HEK293 (cell line): ENCODE results near the gene PTPRA.

ENCODE experiments used
- CTCF ChIA-PET: fragments of 350-600 bp; formaldehyde crosslinking; extraction: SDS; loops from one replicate; lab custom pipeline; 2021; ENCODE audit warnings: antibody characterized with exemption; lab: Yijun Ruan, JAX
- POLR2A ChIA-PET: fragments of 300-600 bp; formaldehyde crosslinking; extraction: SDS; loops from one replicate; lab custom pipeline; 2020; ENCODE audit warnings: antibody characterized with exemption, inconsistent platforms; lab: Yijun Ruan, JAX
- H3K27ac ChIP-seq: fragments of 200-500 bp; sonication (Bioruptor generic); 2 replicates; pipeline ENCODE4 v1.5.1; 2014; ENCODE audit warnings: low read depth, low read length, control low read depth, inconsistent platforms; ENCODE audit errors: extremely low read depth
- H3K36me3 ChIP-seq, 2 experiments: fragments of 200-500 bp in 1 of 2; sonication (Bioruptor generic) in 1 of 2; 1 replicate in 1 of 2; 2 replicates in 1 of 2; pipeline ENCODE4 v1.5.1; 2014 to 2017; ENCODE audit warnings: inconsistent platforms in 2 of 2, low read length in 2 of 2; ENCODE audit not compliant: control insufficient read depth in 2 of 2, insufficient read depth in 1 of 2
- H3K4me1 ChIP-seq: fragments of 200-500 bp; sonication (Bioruptor generic); 2 replicates; pipeline ENCODE4 v1.5.1; 2014; ENCODE audit warnings: mild to moderate bottlenecking, low read length, inconsistent platforms; ENCODE audit not compliant: control insufficient read depth, insufficient read depth
- H3K4me3 ChIP-seq: 2 replicates; pipeline ENCODE4 v1.5.1; 2011; ENCODE audit warnings: low read depth, mild to moderate bottlenecking, control low read depth, low read length, moderate library complexity
- H3K9me3 ChIP-seq: fragments of 200-500 bp; sonication (Bioruptor generic); 2 replicates; pipeline ENCODE4 v1.5.1; 2014; ENCODE audit warnings: low read depth, low read length, inconsistent platforms; ENCODE audit not compliant: control insufficient read depth, insufficient read depth
- EGR2 ChIP-seq: fragments of 450-650 bp; formaldehyde crosslinking; IDR thresholded peaks from 2 replicates; pipeline ENCODE4 v1.5.1; 2016; ENCODE audit warnings: low read depth, missing biosample characterization, missing genetic modification characterization
- GLI4 ChIP-seq: fragments of 450-650 bp; formaldehyde crosslinking; IDR thresholded peaks from 2 replicates; pipeline ENCODE4 v1.5.1; 2016; ENCODE audit warnings: missing biosample characterization, missing genetic modification characterization
- GLIS2 ChIP-seq: fragments of 450-650 bp; formaldehyde crosslinking; IDR thresholded peaks from 2 replicates; pipeline ENCODE4 v1.5.1; 2016; ENCODE audit warnings: missing biosample characterization, missing genetic modification characterization
- HOXC10 ChIP-seq: sonication (generic); formaldehyde crosslinking; IDR thresholded peaks from 2 replicates; pipeline ENCODE4 v1.8.1; 2023; ENCODE audit warnings: mild to moderate bottlenecking, missing genetic modification reagents
- KLF7 ChIP-seq: fragments of 450-650 bp; formaldehyde crosslinking; IDR thresholded peaks from 2 replicates; pipeline ENCODE4 v1.5.1; 2016; ENCODE audit warnings: missing biosample characterization, missing genetic modification characterization, borderline replicate concordance
- PRDM1 ChIP-seq: fragments of 450-650 bp; formaldehyde crosslinking; IDR thresholded peaks from 2 replicates; pipeline ENCODE4; 2016; ENCODE audit warnings: missing biosample characterization, missing genetic modification characterization
- TCF7L2 ChIP-seq: IDR thresholded peaks from 2 replicates; pipeline ENCODE4 v1.6.1; 2011; ENCODE audit warnings: low read depth, mild to moderate bottlenecking, inconsistent platforms, low read length, moderate library complexity, borderline replicate concordance
- ZBTB17 ChIP-seq: fragments of 450-650 bp; formaldehyde crosslinking; IDR thresholded peaks from 2 replicates; pipeline ENCODE4 v1.5.1; 2016; ENCODE audit warnings: missing biosample characterization, missing genetic modification characterization
- ZBTB48 ChIP-seq: fragments of 450-650 bp; formaldehyde crosslinking; IDR thresholded peaks from 2 replicates; pipeline ENCODE4 v1.5.1; 2016; ENCODE audit warnings: missing biosample characterization, missing genetic modification characterization
- ZFHX2 ChIP-seq: fragments of 450-650 bp; formaldehyde crosslinking; conservative IDR thresholded peaks from 2 replicates; pipeline ENCODE4 v1.5.1; 2016; ENCODE audit warnings: missing biosample characterization, missing genetic modification characterization
- ZNF138 ChIP-seq: fragments of 450-650 bp; formaldehyde crosslinking; IDR thresholded peaks from 2 replicates; pipeline ENCODE4 v1.5.1; 2016; ENCODE audit warnings: missing biosample characterization, missing genetic modification characterization, borderline replicate concordance
- ZNF140 ChIP-seq: fragments of 450-650 bp; formaldehyde crosslinking; IDR thresholded peaks from 2 replicates; pipeline ENCODE4 v1.5.1; 2016; ENCODE audit warnings: missing biosample characterization, missing genetic modification characterization
- ZNF324 ChIP-seq: fragments of 450-650 bp; formaldehyde crosslinking; IDR thresholded peaks from 2 replicates; pipeline ENCODE4 v1.5.1; 2016; ENCODE audit warnings: missing biosample characterization, missing genetic modification characterization
- ZNF341 ChIP-seq: fragments of 450-650 bp; formaldehyde crosslinking; IDR thresholded peaks from 2 replicates; pipeline ENCODE4; 2016; ENCODE audit warnings: low read depth, missing biosample characterization, missing genetic modification characterization
- ZNF37A ChIP-seq: fragments of 450-650 bp; IDR thresholded peaks from 2 replicates; pipeline ENCODE4 v1.5.1; 2018; ENCODE audit warnings: missing biosample characterization, missing genetic modification characterization
- ZNF501 ChIP-seq: fragments of 450-650 bp; formaldehyde crosslinking; IDR thresholded peaks from 2 replicates; pipeline ENCODE4 v1.5.1; 2016; ENCODE audit warnings: missing biosample characterization, missing genetic modification characterization
- ZNF510 ChIP-seq: fragments of 450-650 bp; formaldehyde crosslinking; IDR thresholded peaks from 2 replicates; pipeline ENCODE4 v1.5.1; 2018; ENCODE audit warnings: mild to moderate bottlenecking, missing genetic modification characterization, missing biosample characterization; ENCODE audit not compliant: insufficient replicate concordance
- ZNF549 ChIP-seq: fragments of 450-650 bp; IDR thresholded peaks from 2 replicates; pipeline ENCODE4 v1.5.1; 2018; ENCODE audit warnings: missing biosample characterization, missing genetic modification characterization, mild to moderate bottlenecking, inconsistent platforms, moderate library complexity
- ZNF677 ChIP-seq: fragments of 450-650 bp; IDR thresholded peaks from 2 replicates; pipeline ENCODE4 v1.5.0; 2018; ENCODE audit warnings: missing biosample characterization, mild to moderate bottlenecking, missing genetic modification characterization, moderate library complexity
- ZNF701 ChIP-seq: fragments of 450-650 bp; formaldehyde crosslinking; IDR thresholded peaks from 2 replicates; pipeline ENCODE4 v1.5.1; 2016; ENCODE audit warnings: missing biosample characterization, missing genetic modification characterization
- ZSCAN30 ChIP-seq: fragments of 450-650 bp; IDR thresholded peaks from 2 replicates; pipeline ENCODE4 v1.5.1; 2018; ENCODE audit warnings: missing biosample characterization, mild to moderate bottlenecking, missing genetic modification characterization, moderate library complexity
- ZXDB ChIP-seq: fragments of 450-650 bp; formaldehyde crosslinking; IDR thresholded peaks from 2 replicates; pipeline ENCODE4 v1.5.1; 2016; ENCODE audit warnings: missing biosample characterization, missing genetic modification characterization
- TF ChIP-seq, protein P1 (sequence below): fragments of 450-650 bp; formaldehyde crosslinking; IDR thresholded peaks from 2 replicates; pipeline ENCODE4 v1.5.1; 2016; ENCODE audit warnings: missing biosample characterization, missing genetic modification characterization
- TF ChIP-seq, protein P2 (sequence below): fragments of 450-650 bp; formaldehyde crosslinking; IDR thresholded peaks from 2 replicates; pipeline ENCODE4 v1.5.1; 2016; ENCODE audit warnings: missing biosample characterization, missing genetic modification characterization
- TF ChIP-seq, protein P3 (sequence below): fragments of 450-650 bp; formaldehyde crosslinking; IDR thresholded peaks from 2 replicates; pipeline ENCODE4 v1.5.1; 2016; ENCODE audit warnings: missing biosample characterization, missing genetic modification characterization

Gene PTPRA

DNA sequence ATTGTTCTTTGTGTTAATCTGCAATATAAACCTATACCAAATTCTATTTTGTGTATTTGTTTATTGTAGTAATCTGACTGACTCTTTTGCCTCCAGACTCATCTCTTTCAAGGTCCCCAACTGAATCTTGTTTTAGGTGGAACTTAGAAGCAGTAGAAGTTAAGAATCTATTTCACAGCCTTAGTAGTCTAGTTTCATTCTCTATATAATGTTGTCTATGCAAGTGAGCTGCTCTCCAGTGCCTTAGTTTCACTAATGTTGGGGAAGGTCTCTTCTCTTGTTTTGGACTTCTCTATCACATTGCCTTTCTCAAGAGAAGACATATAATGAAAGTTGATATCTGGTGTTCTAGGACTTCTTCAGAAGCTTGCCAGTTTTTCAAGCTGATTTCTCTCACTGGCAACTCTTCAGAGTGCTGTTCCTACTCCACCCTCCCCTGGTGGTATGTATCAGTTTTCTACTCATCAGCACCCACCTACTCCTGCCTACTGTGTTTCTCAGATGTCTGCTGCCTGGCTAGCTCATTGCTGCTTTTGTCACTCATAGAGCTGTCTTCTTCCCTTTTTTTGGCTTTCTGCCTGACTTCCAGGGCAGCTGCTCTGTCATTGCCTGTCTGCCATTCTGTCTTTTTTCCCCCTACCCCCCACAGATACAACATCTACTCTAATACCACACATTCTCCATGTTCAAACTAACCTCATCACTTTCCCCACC is 82.1 kb downstream of the PTPRA start:
- TF ChIP-seq GLI4 (tag by site-specific recombination) (no peak), ZBTB48 (tag by site-specific recombination) (no peak), TCF7L2 (no peak), EGR2 (tag by site-specific recombination) (peak; percentile 80), ZNF677 (tag by site-specific recombination) (no peak), GLIS2 (tag by site-specific recombination) (no peak), ZNF501 (tag by site-specific recombination) (no peak), HOXC10 (CRISPR knock-in tag) (no peak), ZNF549 (tag by site-specific recombination) (no peak), ZXDB (no peak), ZNF510 (tag by site-specific recombination) (no peak), ZNF138 (no peak), ZNF140 (tag by site-specific recombination) (no peak), ZNF341 (tag by site-specific recombination) (peak; percentile 76), PRDM1 (no peak), ZNF324 (tag by site-specific recombination) (no peak), KLF7 (tag by site-specific recombination) (no peak), ZNF37A (no peak), ZSCAN30 (tag by site-specific recombination) (no peak), ZBTB17 (tag by site-specific recombination) (no peak), ZNF701 (tag by site-specific recombination) (no peak), ZFHX2 (tag by site-specific recombination) (peak; percentile 44; the same call in 1 of the 2 replicates)
- TF ChIP-seq, protein P1, sequence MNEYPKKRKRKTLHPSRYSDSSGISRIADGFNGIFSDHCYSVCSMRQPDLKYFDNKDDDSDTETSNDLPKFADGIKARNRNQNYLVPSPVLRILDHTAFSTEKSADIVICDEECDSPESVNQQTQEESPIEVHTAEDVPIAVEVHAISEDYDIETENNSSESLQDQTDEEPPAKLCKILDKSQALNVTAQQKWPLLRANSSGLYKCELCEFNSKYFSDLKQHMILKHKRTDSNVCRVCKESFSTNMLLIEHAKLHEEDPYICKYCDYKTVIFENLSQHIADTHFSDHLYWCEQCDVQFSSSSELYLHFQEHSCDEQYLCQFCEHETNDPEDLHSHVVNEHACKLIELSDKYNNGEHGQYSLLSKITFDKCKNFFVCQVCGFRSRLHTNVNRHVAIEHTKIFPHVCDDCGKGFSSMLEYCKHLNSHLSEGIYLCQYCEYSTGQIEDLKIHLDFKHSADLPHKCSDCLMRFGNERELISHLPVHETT (tag by site-specific recombination) = no peak
- TF ChIP-seq, protein P2, sequence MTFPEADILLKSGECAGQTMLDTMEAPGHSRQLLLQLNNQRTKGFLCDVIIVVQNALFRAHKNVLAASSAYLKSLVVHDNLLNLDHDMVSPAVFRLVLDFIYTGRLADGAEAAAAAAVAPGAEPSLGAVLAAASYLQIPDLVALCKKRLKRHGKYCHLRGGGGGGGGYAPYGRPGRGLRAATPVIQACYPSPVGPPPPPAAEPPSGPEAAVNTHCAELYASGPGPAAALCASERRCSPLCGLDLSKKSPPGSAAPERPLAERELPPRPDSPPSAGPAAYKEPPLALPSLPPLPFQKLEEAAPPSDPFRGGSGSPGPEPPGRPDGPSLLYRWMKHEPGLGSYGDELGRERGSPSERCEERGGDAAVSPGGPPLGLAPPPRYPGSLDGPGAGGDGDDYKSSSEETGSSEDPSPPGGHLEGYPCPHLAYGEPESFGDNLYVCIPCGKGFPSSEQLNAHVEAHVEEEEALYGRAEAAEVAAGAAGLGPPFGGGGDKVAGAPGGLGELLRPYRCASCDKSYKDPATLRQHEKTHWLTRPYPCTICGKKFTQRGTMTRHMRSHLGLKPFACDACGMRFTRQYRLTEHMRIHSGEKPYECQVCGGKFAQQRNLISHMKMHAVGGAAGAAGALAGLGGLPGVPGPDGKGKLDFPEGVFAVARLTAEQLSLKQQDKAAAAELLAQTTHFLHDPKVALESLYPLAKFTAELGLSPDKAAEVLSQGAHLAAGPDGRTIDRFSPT (tag by site-specific recombination) = no peak
- TF ChIP-seq, protein P3, sequence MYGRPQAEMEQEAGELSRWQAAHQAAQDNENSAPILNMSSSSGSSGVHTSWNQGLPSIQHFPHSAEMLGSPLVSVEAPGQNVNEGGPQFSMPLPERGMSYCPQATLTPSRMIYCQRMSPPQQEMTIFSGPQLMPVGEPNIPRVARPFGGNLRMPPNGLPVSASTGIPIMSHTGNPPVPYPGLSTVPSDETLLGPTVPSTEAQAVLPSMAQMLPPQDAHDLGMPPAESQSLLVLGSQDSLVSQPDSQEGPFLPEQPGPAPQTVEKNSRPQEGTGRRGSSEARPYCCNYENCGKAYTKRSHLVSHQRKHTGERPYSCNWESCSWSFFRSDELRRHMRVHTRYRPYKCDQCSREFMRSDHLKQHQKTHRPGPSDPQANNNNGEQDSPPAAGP (tag by site-specific recombination) = no peak
- no peaks in the 10 kb centered on the region for H3K9me3 ChIP-seq
- ChIA-PET CTCF (interaction anchor here (0.6 kb wide), 2 partner anchors 8 to 39 kb away, joined by 3 to 4 read pairs; no protein-coding TSS in a partner anchor), POLR2A (no interaction called here)
- H3K27ac ChIP-seq = no peak overlapping the region
- H3K36me3 ChIP-seq = peaks cover 16 to 22% of the 10 kb centered on the region in 2 experiments; a peak in 2 of 3 replicates
- 0 out of 2 replicates have a peak, but pooled peaks cover 2% of the 10 kb centered on the region for H3K4me1 ChIP-seq
- no peak overlapping the region for H3K4me3 ChIP-seq
